GM19238 (cell line): ENCODE measurements around the gene MAST4.

Source experiments
- DNase-seq: peaks from one replicate; pipeline ENCODE4 v3.0.0; 2011; ENCODE audit warnings: low spot score; ENCODE audit not compliant: insufficient read length

Gene MAST4

GRCh38 chr5:67035098-67035740, 439.0 kb downstream of the MAST4 start:
- no peak for DNase-seq

GRCh38 chr5:67037171-67037570, 441.0 kb downstream of the MAST4 start:
- DNase-seq = no peak

DNA sequence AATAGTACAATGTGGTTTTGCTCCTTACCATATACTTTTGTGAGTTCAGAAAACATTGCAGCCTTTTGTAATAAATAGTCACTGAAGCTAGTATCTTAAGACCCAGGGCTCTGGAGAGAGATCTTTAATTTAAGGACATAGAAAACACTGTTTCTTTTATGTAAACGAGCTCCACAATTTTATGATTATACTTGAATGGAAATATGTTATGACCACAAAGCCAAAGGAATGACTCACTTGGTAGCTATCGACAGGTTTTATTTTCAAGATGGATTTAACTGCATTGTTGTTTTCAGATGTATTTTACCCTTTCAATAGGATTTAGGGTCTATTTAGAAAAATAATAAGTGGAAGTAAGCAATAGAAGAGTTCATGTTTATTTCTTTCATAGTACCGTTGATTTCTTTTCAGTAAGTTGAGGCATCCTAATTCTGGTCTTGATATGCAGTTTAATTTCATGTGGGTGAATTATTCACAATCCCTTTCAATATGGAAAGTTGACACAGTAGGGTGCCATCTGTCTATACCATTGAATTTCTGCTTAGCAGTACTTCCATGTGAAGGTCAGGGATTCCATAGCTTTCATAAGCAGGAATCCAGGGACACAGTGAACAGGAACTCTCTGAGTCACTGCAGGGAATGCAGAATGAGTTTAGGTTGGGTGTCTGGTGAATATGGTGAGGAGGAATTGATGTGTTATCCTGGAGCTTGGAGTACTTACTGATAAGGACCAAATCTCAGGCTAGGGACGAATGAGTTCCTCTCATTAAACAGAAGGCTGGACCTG, 442.8 kb downstream of the MAST4 start:
- DNase-seq = no peak

DNA sequence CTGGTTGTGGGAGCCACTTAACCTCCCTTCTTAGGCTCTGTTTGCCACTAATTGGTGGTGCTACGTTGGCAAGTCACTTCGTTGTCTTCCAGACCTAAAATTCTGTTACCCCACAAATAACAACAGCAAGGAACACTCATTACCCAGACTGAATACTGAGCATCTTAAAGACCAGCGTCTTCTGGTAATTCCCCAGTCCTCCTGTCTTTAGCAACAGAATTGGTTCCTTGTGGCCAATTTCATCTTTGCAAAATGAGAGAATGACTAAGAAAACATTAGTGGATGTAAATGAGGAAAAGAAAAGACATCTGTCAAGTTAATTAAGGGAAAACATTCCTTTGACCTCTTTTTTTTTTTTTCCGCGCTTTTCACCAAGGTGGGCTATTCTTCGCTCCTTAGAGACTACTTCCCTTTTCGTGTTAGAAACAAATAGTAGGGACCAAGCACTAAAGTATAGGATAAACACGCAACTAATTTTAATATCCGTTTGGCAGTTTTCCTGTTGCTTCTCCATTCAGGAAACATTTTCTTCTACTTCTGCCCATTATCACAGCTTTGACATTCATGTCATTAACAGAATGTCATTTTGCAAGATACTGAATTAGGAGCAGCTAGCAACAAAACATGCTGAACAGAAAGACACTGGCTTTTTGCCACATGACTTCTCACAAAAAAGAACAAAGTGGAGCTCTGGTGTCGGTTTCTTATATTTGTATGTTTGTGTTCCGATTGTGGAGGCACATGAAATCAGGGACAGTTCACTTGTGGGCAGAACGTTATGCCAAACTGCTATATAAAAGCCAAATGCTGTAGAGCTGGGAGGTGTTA, 446.2 kb downstream of the MAST4 start:
- no peak for DNase-seq

DNA sequence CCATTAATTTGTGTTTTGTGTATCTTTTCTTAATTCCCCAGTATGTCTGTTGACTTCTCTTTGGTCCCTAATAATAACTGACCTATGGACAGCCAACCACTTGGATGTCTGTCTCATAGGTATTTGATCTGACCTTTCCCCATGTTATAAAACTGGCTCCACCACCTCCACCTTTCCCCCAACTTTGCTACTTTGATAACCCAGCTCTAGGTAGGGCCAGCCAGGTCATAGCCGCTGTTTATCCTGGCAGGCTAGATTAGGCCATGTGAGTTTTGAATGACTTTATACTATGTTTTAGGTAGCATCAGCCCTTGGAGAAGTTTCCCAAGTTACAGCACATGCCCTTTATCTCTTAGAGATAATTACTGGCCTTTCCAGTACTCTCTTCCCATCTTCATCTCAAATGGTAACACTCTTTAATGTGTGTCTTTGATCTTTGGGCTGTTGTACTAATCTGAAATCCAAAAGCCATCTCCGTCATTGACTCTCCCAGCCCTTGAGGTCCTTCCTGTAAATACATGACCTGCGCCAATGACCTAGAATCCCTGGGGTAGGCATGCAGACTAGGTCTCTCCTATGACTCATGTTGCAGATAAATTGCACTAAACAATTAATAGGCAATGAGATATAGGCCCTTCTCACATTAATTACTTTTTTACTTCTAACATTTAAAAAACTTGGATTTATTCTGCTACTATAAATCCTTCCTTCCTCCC, 447.8 kb downstream of the MAST4 start:
- no peak for DNase-seq

DNA sequence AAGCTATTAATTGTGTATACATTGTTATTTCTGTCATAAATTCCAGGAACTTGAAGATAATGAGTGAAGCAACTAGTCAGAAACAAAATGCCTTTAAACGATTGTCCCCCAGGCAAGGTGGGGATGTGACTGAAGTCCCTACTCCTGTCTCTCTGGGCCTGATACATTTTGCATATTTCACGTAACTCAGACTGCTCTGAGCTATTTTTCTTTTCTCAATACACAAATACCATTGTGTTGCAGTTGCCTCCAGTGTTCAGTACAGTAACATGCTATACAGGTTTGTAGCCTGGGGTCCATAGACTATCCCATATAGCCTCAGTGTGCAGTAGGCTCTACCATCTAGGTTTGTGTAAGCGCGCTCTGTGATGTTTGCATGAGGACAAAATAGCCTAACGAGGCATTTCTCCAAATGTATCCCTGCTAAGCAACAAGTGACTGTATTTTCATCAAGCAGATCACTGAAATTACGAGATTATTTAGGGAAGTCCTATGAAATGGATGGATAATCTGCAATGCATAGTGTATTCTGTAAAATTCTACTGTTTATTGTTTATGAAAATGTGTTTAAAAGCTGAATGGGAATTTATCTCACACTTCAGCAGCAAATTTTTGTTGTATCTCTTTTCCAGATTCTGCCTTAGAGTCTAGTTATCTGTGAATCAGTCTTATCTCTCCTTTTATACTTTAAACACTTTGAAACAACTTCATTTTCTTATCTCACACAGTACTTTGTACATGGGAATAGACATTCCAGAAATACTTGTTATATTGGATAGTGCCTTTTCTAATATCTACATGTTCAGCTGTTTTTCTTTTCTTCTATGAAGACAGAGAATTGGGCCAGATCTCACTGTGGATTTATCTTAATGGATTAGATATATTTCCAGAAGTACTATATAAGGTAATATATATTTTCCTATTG, 449.9 kb downstream of the MAST4 start:
- DNase-seq = no peak

DNA sequence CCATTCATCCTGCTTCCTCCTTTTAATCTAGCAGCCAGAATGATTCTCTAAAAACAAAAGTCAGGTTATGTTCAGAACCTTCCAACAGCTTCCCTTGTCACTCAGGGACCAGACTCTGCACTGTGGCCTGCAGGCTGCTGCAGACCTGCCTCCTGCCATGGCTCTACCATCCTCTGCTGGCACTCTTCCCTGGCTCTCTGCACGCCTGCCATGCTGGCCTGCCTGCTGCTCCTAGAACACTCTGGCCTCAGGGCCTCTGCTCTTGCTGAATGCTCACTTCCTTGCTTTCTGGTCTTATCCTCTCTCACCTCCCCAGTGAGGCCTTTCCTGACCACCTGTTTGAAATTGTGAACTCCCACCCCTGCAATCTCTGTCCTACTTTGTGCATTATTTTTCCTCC, 451.0 kb downstream of the MAST4 start:
- DNase-seq = no peak

DNA sequence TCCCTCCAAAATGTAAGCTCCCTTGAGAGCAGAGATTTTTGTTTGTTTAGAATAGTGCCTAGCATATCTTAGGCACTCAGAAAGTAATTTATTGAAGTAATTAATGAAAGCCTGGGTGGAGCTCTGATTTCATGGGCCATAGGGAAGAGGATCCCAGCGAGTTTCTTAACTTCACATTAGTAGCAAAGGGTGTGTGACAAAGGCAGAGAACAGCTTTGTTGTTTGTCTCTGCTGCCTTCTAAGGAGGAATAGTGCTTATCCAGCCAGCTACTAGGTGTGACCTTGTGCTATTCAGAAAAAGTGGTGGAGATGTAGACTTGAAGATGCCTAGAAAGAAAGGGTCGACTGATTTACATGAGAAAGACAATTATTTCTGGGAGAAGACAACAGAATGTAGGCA, 451.4 kb downstream of the MAST4 start:
- DNase-seq = no peak

DNA sequence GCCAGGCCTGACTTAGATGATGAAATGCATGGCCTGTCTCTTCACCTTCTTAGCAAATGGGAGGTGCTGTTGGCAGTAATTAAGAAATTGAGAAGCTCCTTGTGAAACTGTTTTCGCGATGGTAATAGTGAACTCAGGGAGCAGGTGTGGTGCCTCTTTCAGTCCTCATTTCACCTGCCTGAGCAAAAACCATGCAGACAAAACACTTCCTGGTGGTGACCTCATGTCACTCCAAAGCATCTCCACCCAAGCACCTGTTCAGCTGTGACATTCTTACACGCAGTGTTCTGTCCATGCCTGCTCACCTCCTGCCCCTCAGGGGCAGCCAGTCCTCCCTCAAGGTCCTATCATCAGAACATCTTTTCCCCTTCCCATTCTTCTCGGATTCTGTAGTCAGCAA, 453.9 kb downstream of the MAST4 start:
- no peak for DNase-seq

DNA sequence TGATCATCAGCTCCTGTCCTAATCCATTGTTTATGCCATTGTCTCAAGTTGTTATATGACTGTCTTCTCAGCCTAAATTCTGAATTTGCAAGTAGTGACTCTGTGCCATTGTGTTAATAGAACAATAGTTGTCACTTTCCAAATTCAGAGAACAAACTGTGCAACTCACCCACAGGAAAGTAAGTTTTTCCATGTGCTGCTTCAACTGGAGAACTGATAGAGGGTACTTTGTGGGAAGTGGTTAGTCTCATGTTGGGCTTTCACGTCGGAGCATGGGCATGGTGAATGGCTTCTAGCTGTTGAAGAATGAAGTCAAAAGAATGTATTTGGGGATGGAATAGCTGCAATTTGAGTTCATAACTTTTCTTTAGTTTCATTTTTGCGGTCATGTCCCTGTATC, 454.4 kb downstream of the MAST4 start:
- DNase-seq = no peak

DNA sequence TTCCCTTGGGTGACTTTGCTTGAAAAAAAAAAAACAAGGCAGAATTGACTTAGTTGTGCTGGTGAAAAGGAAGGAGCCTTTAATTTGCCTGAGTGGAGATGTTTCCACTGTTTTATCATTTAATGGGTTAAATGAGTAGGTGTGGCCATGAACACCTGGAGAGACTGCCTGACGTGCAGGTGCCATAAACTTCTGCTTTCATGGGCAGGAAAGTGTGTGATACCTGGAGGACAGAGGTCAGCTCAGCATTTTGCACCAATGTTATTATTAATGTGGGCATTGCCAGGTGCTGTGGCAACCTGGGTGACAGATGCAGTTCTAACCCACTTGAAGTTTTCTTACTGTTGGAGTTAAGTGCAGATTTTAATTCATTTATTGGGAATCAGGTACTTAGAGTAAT, 455.0 kb downstream of the MAST4 start:
- no peak for DNase-seq

GRCh38 chr5:67052034-67052433, 455.8 kb downstream of the MAST4 start:
- no peak for DNase-seq

DNA sequence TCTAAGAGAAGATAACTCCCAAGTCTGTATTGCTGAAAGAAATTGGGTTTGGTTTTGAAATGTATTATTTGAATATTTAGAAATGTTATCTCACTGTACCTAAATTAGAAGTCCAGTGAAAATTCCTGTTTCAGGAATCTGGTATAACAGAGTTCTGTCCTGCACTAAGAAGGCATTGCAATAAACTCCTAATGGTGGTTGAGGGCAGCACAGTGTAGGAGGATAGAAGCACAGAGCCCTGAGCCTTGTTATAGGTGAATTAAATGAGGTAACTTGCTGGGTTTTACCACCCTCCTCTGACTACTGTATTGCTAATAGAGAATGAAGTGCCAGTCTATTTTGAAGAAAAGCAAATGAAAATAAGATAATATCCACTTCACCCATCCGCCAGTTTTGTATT, 457.0 kb downstream of the MAST4 start:
- DNase-seq = no peak

- DNase-seq = no peak
Observed at GRCh38 chr5:67058998-67059743, 463.0 kb downstream of the MAST4 start.

DNA sequence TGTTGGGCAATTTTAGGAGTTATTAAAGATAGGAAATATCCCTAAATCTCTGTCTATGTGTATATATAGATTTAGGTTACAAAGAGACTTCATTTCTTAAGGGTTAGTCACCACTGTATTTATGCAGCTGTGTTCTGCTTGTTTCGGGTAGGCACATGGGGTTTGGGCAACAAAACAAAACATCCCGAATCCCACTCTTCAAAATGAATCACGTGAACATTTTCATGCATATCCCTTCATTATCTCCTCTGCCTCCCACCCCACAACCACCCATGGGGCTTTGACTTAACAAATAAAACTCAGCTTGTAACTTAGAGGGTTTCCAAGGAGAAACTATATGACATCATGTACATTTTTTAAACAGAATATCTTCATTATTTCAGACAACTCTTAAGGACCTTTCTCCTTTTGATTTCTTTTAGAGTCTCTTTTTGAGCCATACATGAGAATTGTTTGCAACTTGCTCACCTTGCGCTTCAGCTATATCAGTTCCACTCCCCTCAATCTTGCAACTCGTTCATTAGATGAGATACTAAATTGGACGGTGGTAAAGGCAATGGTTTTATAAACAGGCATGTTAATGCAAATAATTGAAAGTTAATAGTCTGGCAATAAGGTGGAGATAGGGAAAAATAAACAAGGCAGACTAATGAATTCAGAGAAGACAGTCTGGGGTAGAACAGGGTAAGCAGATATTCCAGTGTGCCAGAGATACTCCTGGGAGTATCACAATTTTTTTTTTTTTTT, 463.7 kb downstream of the MAST4 start:
- DNase-seq = no peak

GRCh38 chr5:67061511-67061910, 465.3 kb downstream of the MAST4 start:
- DNase-seq = no peak

DNA sequence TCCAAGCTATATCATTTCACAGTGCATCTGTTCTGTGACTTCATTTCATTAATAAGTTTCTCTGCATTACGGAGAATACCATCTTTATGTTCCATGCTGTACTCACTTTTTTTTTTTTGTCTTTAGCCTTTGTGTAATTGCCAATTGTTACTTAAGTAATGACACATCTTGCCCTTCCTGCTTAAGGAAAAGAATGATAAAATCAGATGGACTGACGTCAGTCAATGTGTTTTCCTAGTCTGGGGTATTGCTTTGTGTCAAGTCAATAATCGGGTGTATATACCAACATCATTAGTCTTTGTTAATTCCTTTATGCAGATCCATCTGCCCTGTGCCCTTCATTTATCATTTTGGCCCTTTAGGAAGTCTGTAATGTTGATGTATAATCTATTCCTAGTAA, 466.9 kb downstream of the MAST4 start:
- DNase-seq = no peak

DNA sequence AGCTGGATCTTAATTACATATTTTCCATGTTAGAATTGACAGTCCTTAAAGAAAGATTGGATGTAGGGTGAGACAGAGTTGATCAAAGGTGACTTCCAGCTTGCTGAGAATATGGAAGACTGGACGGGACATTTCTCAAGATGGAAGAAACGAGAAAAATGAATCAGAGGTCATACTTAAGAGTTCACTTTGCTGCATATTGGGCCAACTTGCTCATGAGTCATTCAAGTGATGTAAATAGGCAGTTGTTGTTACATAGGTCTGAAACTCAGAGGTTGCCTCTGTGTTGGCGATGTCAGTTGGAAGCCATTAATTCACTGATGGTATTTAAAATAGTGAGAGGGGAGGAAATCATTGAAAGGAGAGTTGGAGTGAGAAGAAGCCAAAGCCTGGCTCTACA, 467.6 kb downstream of the MAST4 start:
- no peak for DNase-seq

- DNase-seq = no peak
Observed at GRCh38 chr5:67065237-67065636, 469.0 kb downstream of the MAST4 start.
